Peyer's patch (tissue), 4 donors: Measurements from ENCODE around the gene MBTD1. TPM values are rescaled to one million over a fixed set of nuclear protein-coding genes. Genes with fewer than 3 reads are reported as not detected.

ENCODE experiments used
- DNase-seq, 3 donors: peaks; one replicate each; pipeline ENCODE4 v3.0.0-alpha.2; 2017 to 2019
- H3K27ac ChIP-seq, 4 donors: fragments of 200-600 bp; sonication (generic); one replicate each; pipeline ENCODE4 v1.5.1; 2016 to 2019
- H3K27me3 ChIP-seq, 2 donors: fragments of 200-600 bp; sonication (generic); one replicate each; pipeline ENCODE4 v1.5.1; 2019
- H3K36me3 ChIP-seq, 3 donors: fragments of 200-600 bp; sonication (generic); one replicate each; pipeline ENCODE4 v1.5.1; 2016 to 2019
- H3K4me1 ChIP-seq, 4 donors: fragments of 200-600 bp; sonication (generic); one replicate each; pipeline ENCODE4 v1.5.1; 2016 to 2019
- H3K4me3 ChIP-seq, 4 donors: fragments of 200-600 bp; sonication (generic); 1 replicate in 3 of 4; 2 replicates in 1 of 4; pipeline ENCODE4 v1.5.1; 2016 to 2019; ENCODE audit warnings: mild to moderate bottlenecking in 1 of 4
- H3K9me3 ChIP-seq, 4 donors: fragments of 200-600 bp; sonication (generic); one replicate each; pipeline ENCODE4 v1.5.1; 2016 to 2019; ENCODE audit warnings: mild to moderate bottlenecking in 1 of 4
- CTCF ChIP-seq, 6 experiments: fragments of 450-650 bp in 4 of 6; fragments of 200-600 bp in 2 of 6; sonication (generic) in 1 of 6; IDR thresholded peaks; one replicate each; pipeline ENCODE4 v1.5.1; 2017 to 2019; ENCODE audit warnings: antibody characterized with exemption in 6 of 6, mild to moderate bottlenecking in 3 of 6, moderate library complexity in 1 of 6
- POLR2A ChIP-seq, 2 donors: fragments of 450-650 bp; IDR thresholded peaks; one replicate each; pipeline ENCODE4 v1.5.1; 2017; ENCODE audit warnings: antibody characterized with exemption in 2 of 2, mild to moderate bottlenecking in 2 of 2, moderate library complexity in 2 of 2
- total RNA-seq, 4 donors: library from RNA; depleted of rRNA; stranded (reverse); fragments of >200 nt; gene quantifications; one replicate each; pipeline ENCODE4 v1.1.0, GENCODE V29; 2016

Gene MBTD1
- total RNA-seq, 4 donors from 2014 or later, result 13.2 to 27.6 (median 24.7) TPM

- H3K4me1 ChIP-seq, result peaks cover 0 to 25% (median 3%) of the 10 kb centered on the region in 4 donors
- no peak overlapping the region for H3K4me3 ChIP-seq
- TF ChIP-seq POLR2A (IDR thresholded peaks at IDR 0.05) (no peak), CTCF (IDR thresholded peaks at IDR 0.05) (no peak)
- no peak for DNase-seq
- no peak overlapping the region for H3K27ac ChIP-seq
- no peaks in the 10 kb centered on the region for H3K27me3 ChIP-seq
- no peaks in the 10 kb centered on the region for H3K9me3 ChIP-seq
- H3K36me3 ChIP-seq, result no peaks in the 10 kb centered on the region
Measured at GRCh38 chr17:51128076-51128475, 131.8 kb downstream of the MBTD1 start.

Other genes starting within 250 kb of the MBTD1 start
- 100 to 1,000 TPM; 104 to 149 (median 132) TPM for gene SPAG9, start 139.2 kb downstream of the MBTD1 start, total RNA-seq
- gene NME1, start 106.5 kb downstream of the MBTD1 start, total RNA-seq, result 10 to 100 TPM in 2 of 4 donors, 1 to 10 TPM in 2; 6.3 to 37.1 (median 12.0) TPM
- gene NME2, start 93.6 kb downstream of the MBTD1 start, total RNA-seq, result 100 to 1,000 TPM; 143 to 276 (median 160) TPM
- gene UTP18, start 497 bp upstream of the MBTD1 start, total RNA-seq, result 10 to 100 TPM; 14.4 to 25.8 (median 20.6) TPM